Thymus (tissue), 11 donors: ENCODE results near the gene CENPT. TPM values are rescaled to one million over a fixed set of nuclear protein-coding genes. Genes with fewer than 3 reads are reported as not detected.

ENCODE experiments used
- DNase-seq, 9 donors: peaks; one replicate each; pipeline ENCODE4 v3.0.0-alpha.2; 2013; ENCODE audit warnings: low spot score in 9 of 9, low read depth in 6 of 9, missing footprints in 1 of 9
- H3K27ac ChIP-seq, 2 donors: one replicate each; pipeline ENCODE4 v1.5.1; 2013; ENCODE audit warnings: control low read depth in 1 of 2, low read depth in 1 of 2, low read length in 1 of 2, mild to moderate bottlenecking in 1 of 2, moderate library complexity in 1 of 2
- H3K27me3 ChIP-seq, 2 donors: one replicate each; pipeline ENCODE4 v1.5.1; 2013; ENCODE audit warnings: low read length in 1 of 2; ENCODE audit not compliant: control insufficient read depth in 2 of 2, insufficient read depth in 1 of 2
- H3K36me3 ChIP-seq, 2 donors: one replicate each; pipeline ENCODE4 v1.5.1; 2013; ENCODE audit warnings: low read length in 1 of 2, mild to moderate bottlenecking in 1 of 2, moderate library complexity in 1 of 2; ENCODE audit not compliant: control insufficient read depth in 2 of 2, insufficient read depth in 2 of 2
- H3K4me1 ChIP-seq, 2 donors: one replicate each; pipeline ENCODE4 v1.5.1; 2013; ENCODE audit warnings: low read length in 2 of 2; ENCODE audit not compliant: control insufficient read depth in 2 of 2, insufficient read depth in 2 of 2
- H3K4me3 ChIP-seq, 2 donors: one replicate each; pipeline ENCODE4 v1.5.1; 2013; ENCODE audit warnings: low read length in 2 of 2, control low read depth in 1 of 2, mild to moderate bottlenecking in 1 of 2
- H3K9me3 ChIP-seq, 2 donors: one replicate each; pipeline ENCODE4 v1.5.1; 2013; ENCODE audit warnings: low read length in 1 of 2, mild to moderate bottlenecking in 1 of 2; ENCODE audit not compliant: control insufficient read depth in 2 of 2, insufficient read depth in 1 of 2
- WGBS: extraction: QIAGEN DNeasy Blood & Tissue Kit; methylation state at CpG from one replicate; pipeline ENCODE4 v1.1.7; 2013; 5-methylcytosine and 5-hydroxymethylcytosine counted together
- polyA plus RNA-seq: library from polyadenylated mRNA; stranded (reverse); fragments of 200-250 nt; gene quantifications from one replicate; pipeline ENCODE4 v1.2.3, GENCODE V29; 2013
- total RNA-seq: library from RNA; stranded (reverse); fragments of 120-200 nt; gene quantifications from one replicate; pipeline ENCODE4 v1.2.4, GENCODE V29; 2013
- donor health status: healthy.

Gene CENPT
- total and polyA plus RNA-seq, 2 donors, result 25.4 to 101 TPM

DNA sequence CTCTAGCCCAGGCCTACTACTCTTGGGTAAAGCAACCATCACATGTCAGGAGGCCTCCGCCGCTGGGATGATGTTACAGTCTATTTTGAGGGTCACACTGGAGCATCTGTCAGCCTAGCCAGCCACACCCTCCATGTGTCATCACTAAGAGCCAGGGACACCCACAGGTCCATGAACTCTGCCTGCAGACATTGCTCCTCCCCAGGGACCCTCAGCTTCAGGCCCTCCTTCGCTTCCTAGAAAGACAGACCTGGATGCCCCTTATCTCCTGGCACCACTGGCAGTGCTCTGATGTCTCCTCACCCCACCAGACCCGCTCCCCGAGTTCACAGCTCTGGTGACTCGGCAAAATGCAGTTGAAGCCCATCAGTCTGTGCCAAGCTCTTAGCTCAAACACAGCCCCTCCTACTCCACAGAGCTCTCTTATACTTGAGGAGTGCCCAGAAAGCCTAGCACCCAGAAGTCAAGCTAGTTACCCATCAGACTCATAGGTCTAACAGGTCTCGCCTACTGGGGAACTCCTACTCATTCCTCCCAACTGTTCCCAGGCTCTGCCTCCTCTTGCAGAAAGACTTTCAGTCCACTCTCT, 47.1 kb downstream of the CENPT start:
- no peak overlapping the region for H3K4me3 ChIP-seq
- no peak overlapping the region for H3K27ac ChIP-seq
- H3K36me3 ChIP-seq, result peaks cover 25 to 40% of the 10 kb centered on the region in 2 donors
- no peaks in the 10 kb centered on the region for H3K27me3 ChIP-seq
- peaks cover 9 to 34% of the 10 kb centered on the region in 2 donors for H3K4me1 ChIP-seq
- WGBS, result 78% methylated on average over 7 of the region's 7 CpGs
- H3K9me3 ChIP-seq, result no peaks in the 10 kb centered on the region
- DNase-seq, result no peak

DNA sequence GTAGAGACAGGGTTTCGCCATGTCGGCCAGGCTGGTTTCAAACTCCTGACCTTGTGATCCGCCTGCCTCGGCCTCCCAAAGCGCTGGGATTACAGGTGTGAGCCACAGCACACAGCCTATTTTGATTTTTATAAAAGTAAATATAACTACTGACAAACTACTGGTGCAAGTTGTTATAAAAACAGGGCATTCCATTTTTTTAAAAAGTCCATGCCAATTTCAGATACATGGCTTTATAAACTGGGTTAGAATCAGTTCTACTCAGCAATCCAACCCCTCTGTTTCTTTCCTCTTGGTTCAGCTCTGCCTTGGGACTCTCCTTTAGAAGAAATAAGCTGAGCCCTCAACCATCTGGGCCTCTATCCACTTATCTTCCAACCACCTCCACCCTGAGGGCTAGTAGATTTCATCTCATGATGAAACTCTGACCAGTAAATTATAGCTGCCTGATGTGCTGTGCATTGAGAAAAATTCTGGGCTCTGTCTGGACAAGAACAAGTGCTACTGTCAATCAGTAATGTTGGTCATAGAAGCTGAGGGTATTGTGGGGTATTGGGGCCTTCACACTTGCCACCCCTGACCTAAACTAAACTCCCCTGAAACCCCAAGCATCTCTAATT, 51.3 kb downstream of the CENPT start:
- 96% methylated on average over 5 of the region's 5 CpGs for WGBS
- no peak for DNase-seq
- no peak overlapping the region for H3K4me3 ChIP-seq
- H3K9me3 ChIP-seq, result no peaks in the 10 kb centered on the region
- H3K36me3 ChIP-seq, result peaks cover 19% of the 10 kb centered on the region in 2 donors
- no peak overlapping the region for H3K27ac ChIP-seq
- H3K4me1 ChIP-seq, result peaks cover 0 to 9% of the 10 kb centered on the region in 2 donors
- H3K27me3 ChIP-seq, result no peaks in the 10 kb centered on the region

DNA sequence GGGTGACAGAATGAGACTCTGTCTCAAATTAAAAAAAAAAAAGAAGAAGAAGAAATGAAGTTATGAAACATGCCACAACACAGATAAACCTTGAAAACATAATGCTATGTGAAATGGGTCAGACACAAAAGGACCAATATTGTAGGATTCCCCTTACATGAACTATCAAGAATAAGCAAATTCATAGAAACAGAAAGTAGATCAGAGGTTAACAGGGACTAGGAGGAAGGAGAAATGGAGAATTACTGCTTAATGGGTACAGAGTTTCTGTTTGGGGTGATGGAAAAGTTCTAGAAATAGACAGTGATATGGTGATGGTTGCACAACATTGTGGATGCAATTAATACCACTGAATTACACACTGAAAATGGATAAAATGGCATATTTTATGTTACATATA, 57.4 kb downstream of the CENPT start:
- no peak overlapping the region for H3K27ac ChIP-seq
- no peaks in the 10 kb centered on the region for H3K9me3 ChIP-seq
- no peaks in the 10 kb centered on the region for H3K27me3 ChIP-seq
- no peaks in the 10 kb centered on the region for H3K4me1 ChIP-seq
- H3K4me3 ChIP-seq, result no peak overlapping the region
- no peak for DNase-seq
- peaks cover 0 to 2% of the 10 kb centered on the region in 2 donors for H3K36me3 ChIP-seq

DNA sequence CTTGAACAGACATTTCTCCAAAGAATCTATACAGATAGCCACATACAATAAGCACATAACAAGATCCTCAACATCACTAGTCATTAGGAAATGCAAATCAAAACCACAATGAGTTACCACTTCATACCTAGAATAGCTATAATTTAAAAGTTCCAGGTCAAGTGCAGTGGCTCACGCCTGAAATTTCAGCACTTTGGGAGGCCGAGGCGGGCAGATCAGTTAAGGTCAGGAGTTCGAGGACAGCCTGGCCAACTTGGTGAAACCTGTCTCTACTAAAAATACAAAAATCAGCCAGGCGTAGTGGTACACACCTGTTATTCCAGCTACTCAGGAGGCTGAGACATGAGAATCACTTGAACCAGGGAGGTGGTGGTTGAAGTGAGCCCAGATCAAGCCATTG, 61.0 kb downstream of the CENPT start:
- Histone ChIP-seq H3K27me3 (no peaks in the 10 kb centered on the region), H3K36me3 (peaks cover 0 to 5% of the 10 kb centered on the region in 2 donors), H3K4me3 (no peak overlapping the region), H3K27ac (no peak overlapping the region), H3K4me1 (peaks cover 3 to 13% of the 10 kb centered on the region in 2 donors), H3K9me3 (no peaks in the 10 kb centered on the region)
- 98% methylated on average over 5 of the region's 5 CpGs for WGBS
- DNase-seq, result no peak

DNA sequence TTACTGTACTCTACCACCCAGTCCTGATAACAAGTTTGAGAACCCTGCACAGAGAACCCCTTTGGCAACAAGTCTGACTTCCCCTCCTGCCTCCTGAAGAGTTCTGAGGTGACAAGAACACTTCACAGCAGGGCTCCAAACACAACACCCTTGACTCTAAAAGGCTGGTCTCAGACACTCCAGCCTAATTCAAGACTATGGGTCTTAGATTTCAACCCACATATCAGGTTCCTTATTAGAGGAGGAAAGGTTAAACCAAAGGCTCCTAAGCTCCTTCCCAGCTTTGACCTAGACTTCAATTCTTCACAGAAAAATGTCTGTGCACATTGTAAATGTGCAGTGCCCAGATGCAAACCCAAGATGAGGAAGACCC, 64.2 kb downstream of the CENPT start:
- no peaks in the 10 kb centered on the region for H3K9me3 ChIP-seq
- no peak for DNase-seq
- H3K27ac ChIP-seq, result no peak overlapping the region
- H3K27me3 ChIP-seq, result no peaks in the 10 kb centered on the region
- peaks cover 3 to 9% of the 10 kb centered on the region in 2 donors for H3K36me3 ChIP-seq
- H3K4me3 ChIP-seq, result no peak overlapping the region
- H3K4me1 ChIP-seq, result peaks cover 13 to 39% of the 10 kb centered on the region in 2 donors

DNA sequence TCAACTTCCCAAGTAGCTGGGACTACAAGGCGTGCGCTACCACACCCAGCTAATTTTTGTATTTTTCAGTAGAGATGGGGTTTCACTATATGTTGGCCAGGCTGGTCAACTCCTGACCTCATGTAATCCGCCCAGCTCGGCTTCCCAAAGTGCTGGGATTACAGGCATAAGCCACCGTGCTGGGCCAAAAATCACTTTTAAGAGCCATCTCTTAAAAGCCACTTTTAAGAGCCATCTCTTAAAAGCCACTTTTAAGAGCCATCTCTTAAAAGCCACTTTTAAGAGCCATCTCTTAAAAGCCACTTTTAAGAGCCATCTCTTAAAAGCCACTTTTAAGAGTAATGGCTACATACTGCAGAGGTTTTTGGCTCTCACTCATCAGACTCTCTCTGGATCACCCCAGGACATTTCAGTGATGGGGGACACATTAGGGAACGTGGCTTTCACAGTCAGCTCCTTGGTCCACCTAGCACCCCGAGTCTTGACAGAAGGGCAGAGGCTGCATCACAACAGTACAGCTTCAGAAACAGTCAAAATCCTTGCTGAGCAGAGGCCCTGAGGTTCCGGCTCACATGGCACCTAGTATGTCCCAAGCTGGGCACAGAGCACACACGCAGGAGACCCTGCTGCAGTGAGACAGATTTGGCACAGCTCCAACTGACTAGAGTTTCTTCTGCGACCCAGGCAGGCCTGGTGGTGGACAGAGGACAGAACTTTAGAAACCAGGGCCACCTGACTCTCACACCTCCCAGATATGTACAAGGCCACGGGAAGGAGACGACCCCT, 64.7 kb downstream of the CENPT start:
- Histone ChIP-seq H3K36me3 (peaks cover 3 to 9% of the 10 kb centered on the region in 2 donors), H3K27ac (no peak overlapping the region), H3K27me3 (no peaks in the 10 kb centered on the region), H3K9me3 (no peaks in the 10 kb centered on the region), H3K4me1 (peaks cover 13 to 39% of the 10 kb centered on the region in 2 donors), H3K4me3 (no peak overlapping the region)
- 95% methylated on average over 12 of the region's 12 CpGs for WGBS
- DNase-seq, result no peak

DNA sequence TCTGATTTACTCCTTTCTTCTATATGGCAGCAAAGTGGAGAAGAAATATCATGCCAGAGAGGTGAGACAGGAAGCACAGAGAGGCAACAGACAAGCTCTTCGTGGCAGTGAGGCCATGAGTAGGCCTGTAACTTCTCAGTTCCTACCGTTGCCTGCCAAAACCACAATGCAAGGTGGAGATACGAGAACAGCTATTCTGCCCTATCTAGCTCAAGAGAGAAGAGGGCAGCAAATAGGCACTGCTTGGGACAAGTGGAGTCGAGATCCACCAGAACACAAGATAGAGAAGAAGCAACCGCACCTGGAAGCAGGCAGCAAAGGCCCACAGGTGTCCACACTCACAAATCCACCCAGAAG, 66.0 kb downstream of the CENPT start:
- Histone ChIP-seq H3K27me3 (no peaks in the 10 kb centered on the region), H3K4me1 (peaks cover 13 to 39% of the 10 kb centered on the region in 2 donors), H3K9me3 (no peaks in the 10 kb centered on the region), H3K27ac (peak overlapping the region; percentile 68 to 82), H3K4me3 (no peak overlapping the region), H3K36me3 (peaks cover 3 to 9% of the 10 kb centered on the region in 2 donors)
- peak in 6 of 9 donors; percentile 44 to 81 (median 51) for DNase-seq
- 13% methylated on average over 5 of the region's 5 CpGs for WGBS

DNA sequence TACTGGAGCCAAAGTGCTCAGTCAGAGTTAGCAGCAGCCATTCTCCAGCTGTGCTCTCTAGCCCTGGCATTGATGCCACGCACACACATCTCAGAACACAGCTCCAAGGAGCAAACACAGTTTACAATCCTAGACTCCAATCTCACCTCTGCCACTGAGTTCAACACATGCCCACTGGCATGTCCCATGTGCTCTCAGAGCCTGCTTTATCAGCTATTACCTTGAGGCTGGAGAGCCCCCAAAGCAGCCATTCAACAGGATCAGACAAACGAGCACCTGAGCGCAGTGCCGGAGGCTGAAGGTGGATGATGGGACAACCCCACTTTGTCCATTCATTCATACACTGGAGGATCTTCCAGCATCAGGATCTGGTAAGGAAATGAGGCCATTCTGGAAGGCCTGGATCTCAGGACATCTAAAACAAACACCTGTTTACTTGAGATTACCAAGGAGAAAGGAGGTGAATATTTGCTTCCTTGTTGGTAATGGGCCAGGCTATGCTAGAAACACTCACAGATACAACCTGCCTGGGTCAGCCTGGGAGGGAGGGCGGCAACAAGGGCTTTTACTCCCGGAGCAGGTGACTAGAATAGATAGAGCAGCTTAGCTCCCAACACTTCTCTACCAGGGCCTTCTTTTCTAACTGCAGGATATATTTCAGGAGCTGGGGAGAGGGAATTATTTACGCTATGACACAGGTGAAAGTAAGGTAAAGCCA, 66.5 kb downstream of the CENPT start:
- Histone ChIP-seq H3K4me1 (peaks cover 13 to 39% of the 10 kb centered on the region in 2 donors), H3K27me3 (no peaks in the 10 kb centered on the region), H3K36me3 (peaks cover 3 to 9% of the 10 kb centered on the region in 2 donors), H3K9me3 (no peaks in the 10 kb centered on the region), H3K27ac (peak overlapping the region; percentile 71 to 82), H3K4me3 (no peak overlapping the region)
- no peak for DNase-seq
- 86% methylated on average over 7 of the region's 7 CpGs for WGBS
